ENCODE measurements around the gene MCHR1.
A peak's percentile ranks its signal among the peaks of the same experiment; 100 is the strongest.
"Not testable (repeated sequence)": the region's sequence is repeated elsewhere in the genome, so short reads cannot be mapped to it uniquely, and the experiment has no call there.

Gene MCHR1

DNA sequence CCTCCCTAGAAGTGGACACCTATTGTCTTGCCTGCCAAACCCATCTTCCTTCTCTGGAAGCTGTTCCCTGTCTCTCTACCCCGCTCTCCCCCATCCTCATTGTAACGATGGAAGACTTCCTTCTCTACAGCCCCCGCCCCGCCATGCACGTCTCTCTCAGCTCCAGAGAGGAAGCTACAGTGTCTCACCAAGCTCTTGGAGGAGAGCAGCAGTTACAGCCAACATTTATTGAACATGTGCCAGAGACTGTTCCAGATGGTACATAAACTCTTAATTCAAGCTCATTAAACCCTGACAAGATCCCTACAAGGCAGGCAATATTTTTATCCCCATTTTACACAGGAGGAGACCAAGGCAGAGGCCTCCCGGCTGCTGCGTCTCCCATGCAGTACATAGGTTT lies 15.1 kb downstream of the MCHR1 start:
- DNase-seq: no peak

DNA sequence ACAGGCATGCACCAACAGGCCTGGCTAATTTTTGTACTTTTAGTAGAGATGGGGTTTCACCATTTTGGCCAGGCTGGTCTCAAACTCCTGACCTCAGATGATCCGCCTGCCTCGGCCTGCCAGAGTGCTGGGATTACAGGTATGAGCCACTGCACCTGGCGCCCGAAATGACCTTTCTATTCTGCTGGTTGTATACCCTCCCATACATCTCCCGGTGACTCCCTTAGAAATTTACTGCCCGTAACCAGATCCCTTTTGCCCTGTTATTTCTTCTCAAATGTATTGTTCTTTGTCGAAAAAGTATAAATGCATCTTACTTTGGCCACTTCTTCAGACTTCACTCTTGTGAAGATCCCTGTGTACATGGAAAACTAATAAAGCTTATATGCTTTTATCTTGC lies 22.0 kb downstream of the MCHR1 start:
- DNase-seq: no peak

DNA sequence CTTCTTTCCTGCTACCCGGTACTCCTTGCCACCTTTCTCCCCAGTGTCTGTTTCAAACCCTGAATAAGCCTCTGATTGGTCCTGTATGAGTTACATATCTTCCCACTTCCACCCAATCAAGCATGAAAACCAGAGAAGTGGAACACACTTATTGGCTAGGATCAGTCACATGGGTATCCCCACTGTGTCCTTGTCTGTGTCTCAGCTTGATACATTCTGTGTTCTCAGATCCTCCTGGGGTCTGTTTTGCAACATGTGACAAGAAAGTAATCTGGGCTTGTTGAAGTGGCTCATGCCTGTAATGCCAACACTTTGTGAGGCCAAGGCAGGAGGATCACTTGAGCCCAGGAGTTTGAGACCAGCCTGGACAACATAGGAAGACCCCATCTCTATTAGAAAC lies 23.9 kb downstream of the MCHR1 start:
- DNase-seq: no peak

DNA sequence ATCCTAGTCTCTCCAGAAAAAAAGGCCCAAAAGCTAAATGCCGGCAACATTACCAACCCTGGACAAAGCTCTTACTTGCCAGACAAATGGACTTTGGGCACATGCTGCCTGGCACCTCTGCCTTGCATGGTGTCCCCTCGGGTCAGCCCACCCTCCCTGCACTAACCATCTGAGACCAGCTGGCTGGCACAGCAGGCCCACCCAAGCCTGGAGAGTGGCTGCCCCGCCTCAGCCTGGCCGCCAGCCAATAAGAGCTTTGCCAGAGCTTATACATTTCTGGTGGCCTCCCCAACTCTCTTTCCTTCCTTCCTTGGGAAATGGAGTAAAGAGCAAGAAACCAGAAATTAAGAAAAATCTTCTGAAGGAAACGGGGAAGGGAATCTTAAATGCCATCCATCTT lies 24.5 kb downstream of the MCHR1 start:
- no peak for DNase-seq

DNA sequence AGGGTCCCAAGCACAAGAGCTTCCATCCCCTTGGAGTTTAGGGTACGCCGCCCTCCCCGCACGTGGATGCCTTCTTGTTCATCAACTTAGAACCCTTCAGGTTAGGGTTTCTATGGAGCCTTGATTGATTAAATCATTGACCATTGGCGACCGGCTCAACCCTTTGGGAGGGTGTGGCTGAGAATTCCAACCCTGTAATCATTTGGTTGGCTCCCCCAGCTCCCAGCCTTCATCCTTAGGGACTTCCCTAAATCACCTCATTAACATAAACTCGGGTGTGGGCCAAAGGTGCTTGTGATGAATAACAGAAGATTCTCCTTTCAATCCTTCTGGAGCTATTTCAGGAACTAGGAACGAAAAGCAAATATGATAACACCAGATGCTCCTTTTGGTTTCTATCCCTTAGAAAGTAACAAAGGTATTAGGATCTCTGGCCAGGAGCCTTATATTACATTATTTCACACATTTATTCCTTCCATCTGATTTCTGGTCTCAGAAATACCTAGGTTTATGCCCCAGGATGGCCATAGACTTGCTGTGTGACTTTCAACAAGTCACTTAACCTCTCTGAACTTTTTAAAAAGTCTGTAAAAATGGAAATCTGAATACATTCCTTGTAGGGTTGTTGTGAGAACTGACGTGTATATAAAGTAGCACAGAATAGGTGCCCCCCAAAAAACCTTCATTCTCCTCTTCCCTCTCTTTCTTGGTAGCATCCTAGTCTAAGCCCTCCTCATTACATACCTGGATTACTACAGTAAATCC lies 26.8 kb downstream of the MCHR1 start:
- no peak for DNase-seq

DNA sequence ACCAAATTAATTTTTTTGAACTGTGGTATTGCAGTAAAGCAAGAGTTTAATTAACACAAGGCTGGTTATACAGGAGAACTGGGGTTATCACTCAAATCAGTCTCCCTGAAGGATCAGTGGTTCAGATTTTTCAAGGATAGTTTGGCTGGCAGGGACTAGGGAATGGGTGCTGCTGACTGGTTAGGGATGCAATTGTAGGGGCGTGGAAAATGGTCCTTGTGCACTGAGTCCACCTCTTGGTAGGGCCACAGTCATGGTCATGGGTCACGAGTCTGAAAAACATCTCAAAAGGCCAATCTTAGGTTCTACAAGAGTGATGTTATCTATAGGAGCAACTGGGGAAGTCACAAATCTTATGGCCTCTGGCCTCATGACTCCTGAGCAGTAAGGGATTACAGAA lies 27.9 kb downstream of the MCHR1 start:
- no peak for DNase-seq

DNA sequence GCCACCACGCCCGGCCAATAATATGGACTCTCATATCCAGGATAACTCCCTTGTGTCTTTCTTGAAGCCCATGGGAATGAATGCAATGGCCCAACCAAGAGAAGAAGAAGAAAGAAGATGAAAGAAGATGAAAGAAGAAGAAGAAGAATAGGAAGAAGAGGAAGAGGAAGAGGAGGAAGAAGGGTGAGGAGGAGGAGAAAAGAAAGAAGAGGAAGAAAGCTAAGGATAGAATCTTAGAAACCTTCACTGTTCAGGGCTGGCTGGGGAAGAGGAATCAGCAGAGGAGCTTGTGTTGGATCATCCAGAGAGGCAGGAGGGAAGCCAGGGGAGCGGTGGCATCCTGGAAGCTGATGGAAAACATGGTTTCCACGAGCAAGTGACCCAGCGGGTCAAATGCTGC lies 28.9 kb downstream of the MCHR1 start:
- DNase-seq: no peak

DNA sequence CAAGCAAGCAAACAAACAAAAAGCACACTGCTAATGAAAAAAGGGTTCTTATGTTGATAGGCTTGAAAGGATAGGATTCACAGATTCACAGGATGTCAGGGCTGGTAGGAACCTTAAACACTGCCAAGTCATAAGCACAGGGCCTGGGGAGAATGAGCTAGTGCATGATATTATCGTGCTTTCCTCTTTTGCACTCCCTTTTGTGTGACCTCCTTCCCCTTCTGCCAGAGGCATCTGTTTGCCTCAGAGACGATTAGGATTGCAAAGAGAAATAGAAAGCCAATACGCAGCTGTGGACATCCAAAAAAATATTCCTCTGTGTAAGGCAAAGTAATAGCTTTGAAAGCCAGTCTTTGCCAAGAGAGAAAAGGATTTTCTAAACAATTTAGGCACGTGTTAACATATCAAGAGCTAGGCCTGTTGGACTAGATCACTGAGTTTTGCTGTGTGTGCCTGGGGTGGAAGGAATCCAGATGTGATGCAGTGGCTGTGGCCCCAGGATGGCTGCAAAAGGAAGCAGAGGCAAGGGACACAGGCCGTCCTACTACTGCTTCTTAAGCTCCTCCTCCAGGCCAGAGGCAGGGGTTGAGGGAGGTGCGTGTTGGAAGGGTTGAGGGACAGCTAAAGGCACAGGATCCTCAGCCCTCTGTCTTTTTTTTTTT lies 30.6 kb downstream of the MCHR1 start:
- DNase-seq: no peak

DNA sequence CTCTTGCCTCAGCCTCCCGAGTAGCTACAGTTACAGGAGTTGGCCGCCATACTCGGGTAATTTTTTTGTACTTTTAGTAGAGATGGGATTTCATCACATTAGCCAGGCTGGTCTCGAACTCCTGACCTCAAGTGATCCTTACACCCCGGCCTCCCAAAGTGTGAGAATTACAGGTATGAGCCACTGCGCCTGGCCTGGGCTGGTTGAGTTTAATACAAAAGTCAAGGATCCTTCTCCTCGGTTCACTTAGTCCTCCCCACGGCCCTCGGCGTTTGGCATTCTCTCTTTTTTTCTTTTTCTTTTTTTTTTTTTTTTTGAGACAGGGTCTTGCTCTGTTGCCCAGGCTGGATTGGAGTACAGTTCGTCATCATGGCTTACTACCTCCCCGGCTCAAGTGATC lies 33.0 kb downstream of the MCHR1 start:
- no peak for DNase-seq

DNA sequence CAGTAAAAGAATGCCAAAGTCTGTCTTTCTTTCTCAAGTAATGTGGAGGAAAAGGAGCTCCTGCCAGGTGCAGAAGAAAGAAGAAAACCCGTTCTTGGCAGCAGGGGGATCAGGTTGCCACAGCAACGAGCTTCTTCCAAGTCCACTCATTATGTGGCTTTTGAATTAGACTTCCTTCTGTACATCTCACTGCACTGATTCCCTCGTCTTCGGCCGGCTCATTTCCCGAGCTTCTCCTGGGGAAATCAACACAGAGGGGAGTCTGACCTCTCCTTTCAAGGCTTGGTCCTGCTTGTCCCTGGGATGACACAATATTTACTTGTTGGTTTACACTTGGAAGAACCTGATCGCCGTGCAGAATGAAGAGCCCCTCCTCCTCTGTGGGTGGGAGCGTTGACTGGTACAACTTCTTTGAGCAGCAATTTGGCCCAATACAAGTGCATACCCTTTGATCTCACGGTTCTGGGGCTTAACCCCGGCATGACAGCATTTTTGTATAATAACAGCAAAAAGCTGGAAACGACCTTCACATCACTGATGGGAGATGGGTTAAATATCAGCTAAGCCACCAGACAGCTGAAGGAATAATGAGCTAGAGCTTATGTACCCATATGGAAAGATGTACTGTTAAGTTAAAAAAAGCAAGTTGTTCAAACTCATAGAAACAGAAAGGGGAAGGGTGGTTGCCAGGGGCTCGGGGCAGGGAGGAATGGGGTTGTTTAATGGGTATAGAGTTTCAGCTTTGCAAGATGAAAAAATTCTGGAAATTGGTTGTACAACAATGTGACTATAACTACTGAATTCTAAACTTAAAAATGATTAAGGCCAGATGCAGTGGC lies 35.4 kb downstream of the MCHR1 start:
- DNase-seq: no peak

DNA sequence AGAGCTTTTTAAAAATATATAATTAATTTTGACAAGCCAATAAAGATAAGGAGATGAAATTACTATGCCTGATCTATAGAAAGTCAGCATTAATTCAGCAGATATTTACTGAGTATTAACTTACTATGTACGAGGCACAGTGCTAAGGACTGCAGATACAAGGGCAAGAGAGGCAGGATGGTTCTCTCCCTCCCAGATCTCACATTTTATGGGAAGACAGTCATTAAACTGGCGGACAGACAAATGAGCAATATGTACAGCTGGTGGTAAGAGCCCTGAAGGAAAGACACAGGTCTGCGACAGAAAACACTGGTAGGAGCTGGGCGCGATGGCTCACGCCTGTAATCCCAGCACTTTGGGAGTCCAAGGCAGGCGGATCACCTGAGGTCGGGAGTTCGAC lies 36.8 kb downstream of the MCHR1 start:
- no peak for DNase-seq

DNA sequence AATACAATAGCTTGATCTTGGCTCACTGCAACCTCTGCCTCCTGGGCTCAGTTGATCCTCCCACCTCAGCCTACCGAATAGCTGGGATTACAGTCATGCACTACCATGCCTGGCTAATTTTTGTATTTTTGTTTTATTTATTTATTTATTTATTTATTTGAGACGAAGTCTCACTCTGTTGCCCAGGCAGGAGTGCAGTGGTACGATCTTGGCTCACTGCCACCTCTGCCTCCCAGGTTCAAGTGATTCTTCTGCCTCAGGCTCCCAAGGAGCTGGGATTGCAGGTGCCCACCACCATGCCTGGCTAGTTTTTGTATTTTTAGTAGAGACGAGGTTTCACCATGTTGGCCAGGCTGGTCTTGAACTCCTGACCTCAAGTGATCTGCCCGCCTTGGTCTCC lies 38.4 kb downstream of the MCHR1 start:
- DNase-seq: not testable (repeated sequence)

DNA sequence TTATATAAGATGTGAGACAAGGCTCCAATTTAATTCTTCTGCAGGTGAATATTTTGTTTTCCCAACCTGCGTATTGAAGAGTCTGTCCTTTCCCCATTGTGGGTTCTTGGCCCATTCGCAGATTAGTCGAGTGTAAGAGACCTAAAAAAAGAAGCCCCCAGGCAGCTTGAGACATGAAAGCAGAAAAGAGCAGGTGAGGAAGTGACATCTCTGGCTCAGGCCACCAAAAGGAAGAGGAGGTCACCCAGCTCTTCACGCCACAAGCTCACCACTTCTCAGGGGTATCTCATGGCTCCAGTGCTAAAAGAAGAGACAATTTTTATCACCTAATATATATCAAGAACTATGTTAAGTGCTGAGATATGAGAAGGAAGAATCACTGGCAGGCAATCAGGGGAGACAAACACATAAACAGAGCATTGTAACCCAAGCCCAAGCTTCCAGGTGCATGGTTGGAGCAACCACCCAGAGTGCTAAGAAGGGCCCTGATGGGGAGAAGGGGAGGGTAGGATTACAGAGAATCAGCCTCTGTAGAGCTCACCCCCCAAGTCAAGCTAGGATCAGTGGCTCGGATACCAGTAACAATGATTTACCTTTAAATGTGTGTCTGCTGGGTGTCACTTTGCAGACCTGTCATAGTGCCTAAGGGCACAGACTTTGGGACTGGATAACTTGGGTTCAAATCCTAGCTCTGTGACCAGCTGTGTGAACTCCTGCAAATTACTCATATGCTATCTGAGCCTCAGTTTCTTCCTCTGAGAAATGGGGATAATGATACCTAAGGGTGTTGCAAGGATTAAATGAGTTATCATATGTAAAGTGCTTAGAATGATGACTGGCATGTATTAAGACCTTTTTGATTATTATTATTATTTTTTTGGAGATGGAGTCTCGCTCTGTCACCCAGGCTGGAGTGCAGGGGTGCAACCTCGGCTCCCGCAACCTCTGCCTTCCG lies 39.2 kb downstream of the MCHR1 start:
- DNase-seq: no peak

DNA sequence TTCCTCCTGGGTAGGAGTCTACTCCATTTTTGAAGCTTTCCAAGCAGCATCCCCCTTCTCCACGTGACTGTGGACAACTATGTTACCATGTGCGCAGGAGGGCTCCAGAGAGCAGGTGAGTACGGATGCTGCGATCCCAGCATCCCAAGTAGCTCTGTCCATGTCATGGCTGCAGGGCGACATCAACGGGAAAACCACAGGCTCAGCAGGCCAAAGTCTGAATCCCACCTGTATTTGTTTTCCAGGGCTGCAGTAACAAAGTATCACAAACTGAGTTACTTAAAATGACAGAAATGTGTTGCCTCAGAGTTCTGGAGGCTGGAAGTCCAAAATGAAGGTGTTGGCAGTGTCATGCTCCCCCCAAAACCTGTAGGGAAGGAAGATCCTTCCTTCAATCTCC lies 40.3 kb downstream of the MCHR1 start:
- DNase-seq: no peak

DNA sequence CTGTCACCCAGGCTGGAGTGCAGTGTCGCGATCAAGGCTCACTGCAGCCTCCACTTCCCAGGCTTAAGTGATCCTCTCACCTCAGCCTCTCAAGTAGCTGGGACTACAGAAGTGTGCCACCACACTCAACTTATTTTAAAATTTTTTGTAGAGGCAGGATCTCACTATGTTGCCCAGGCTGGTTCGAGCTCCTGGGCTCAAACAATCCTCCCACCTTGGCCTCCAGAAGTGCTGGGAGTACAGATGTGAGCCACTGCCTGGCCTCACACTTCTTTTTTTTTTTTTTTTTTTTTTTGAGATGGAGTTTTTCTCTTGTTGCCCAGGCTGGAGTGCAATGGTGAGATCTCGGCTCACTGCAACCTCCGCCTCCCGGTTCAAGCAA lies 40.9 kb downstream of the MCHR1 start:
- not testable (repeated sequence) for DNase-seq

DNA sequence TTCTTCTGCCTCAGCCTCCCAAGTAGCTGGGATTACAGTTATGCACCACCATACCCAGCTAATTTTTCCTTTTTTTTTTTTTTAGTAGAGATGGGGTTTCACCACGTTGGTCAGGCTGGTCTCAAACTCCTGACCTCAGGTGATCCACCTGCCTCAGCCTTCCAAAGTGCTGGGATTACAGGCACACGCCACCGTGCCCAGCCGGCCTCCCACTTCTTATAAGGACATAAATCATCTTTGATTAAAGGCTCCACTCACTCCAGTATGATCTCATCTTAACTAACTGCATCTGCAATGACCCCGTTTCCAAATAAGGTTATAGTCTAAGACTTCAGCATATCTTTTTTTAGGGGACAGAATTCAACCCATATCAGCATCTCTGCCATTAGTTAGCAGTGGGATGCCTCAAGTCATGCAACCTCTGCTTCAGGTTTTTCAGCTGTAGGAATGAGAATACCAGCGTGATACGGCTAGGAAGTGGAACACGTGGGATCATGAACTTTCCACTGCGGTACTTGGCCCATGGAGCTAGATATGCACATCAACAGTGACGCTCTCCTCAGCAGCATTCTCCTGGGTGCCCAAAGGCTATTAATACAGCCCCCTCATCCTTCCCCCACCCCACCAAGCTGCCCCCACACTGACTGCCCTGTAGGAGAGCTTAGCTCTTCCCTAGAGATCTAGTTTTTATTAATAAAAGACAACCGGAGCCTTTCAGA lies 41.4 kb downstream of the MCHR1 start:
- DNase-seq: no peak

DNA sequence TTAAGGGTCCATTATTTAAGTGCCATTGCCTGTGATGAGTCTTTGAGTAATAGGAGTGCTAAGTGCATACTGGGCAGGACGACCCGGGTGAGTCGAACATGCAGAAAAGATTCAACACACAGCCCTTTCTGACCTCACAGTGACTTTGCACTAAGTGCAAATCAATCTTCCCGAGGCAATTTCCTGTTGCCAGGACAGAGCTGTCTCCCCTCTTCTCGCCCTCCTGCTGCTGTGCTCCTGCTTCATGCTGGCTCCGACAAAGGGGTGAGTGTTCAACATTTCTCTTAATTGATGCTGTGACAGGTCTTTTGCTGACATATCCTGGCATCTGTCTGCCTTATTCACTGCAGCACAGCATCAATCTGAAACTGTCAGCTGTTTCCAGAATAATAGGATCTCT lies 42.0 kb downstream of the MCHR1 start:
- DNase-seq: no peak

DNA sequence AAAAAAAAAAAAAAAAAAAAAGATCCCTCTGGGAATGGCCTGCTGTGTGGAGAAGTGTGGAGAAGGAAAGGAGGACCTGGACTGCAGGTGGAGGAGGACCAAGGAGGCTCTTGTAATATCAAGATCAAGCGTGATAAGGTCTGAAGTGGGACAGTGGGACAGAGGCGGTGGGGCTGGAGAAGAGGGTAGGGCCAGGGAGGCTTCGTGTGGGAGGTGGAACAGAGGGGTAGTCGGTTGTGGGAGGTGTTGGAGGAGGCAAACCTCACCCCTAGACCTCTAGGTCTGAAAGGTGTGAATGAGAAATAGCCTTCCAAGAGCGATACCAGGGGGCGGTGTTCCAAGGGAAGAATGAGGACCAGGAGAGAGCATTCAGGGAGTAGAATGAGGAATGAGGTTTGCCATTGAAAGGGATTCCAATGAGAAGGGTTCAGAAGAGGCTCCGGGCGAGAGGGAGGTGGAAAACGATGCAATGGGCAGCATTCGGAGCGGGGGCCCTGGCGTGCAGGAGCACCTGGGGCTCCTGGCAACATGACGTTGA lies 44.2 kb downstream of the MCHR1 start:
- no peak for DNase-seq

DNA sequence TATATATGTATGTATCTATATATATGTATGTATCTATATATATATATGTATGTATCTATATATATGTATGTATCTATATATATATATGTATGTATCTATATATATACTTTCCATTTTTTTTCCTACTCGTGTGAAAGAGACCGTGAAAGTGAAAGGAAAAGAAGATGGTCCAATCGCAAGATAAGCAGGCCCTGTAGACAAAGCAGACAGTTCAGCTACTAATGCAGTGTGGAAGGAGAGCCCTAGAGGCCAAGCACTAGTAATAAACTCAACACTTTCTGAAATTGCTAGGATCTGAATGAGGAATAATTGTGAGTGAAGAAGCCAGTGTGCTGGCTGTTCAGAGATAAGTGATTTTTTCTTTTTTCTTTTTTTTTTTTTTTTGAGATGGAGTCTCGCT lies 47.2 kb downstream of the MCHR1 start:
- DNase-seq: peak in 4 of 6 experiments; percentile 5 to 56 (median 33)

DNA sequence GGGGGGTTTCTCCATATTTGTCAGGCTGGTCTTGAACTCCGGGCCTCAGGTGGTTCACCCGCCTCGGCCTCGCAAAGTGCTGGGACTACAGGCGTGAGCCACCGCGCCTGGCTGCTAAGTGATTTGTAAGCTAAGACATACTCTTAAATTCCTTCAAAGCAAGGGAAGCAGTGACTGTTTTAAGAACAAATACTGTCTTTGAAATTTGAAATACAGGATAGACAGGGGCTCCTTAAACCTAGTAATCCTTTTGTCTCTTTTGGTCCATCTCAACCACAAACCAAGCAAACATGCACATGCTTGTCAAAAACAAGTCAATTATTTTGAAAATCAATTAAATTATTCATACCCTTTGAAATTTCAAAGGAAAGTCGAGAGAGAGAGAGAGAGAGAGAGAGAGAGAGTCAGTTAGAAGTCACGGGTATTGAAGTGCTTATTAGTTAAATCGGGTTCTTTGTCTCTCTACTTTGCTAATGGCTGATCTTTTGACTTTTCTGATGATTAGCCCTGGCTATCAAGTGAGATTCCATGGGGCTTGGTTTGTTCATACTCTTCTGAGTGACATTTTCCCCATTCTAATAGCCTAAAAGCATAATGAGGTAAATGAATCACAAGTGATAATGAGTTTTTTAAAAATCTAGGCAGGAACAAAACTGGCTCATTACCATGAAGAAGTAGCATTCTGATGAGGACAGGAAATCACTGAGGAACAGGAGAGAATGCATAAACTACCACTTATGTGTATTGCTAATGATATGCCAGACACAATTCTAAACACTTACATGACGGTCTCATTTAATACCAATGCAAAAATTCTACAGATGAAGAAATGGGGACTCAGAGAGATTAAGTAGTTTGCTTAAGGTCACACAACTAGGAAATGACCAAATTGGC lies 48.0 kb downstream of the MCHR1 start:
- peak in 5 of 6 experiments; percentile 11 to 63 (median 33) for DNase-seq

Data from stimulated activated naive CD4-positive, alpha-beta T cell (primary cell).